ENCODE measurements around the gene BCL2L13.
"Not testable (repeated sequence)": the region's sequence is repeated elsewhere in the genome, so short reads cannot be mapped to it uniquely, and the experiment has no call there.

BCL2L13 gene

GRCh38 chr22:17694752-17695151 lies 56.2 kb downstream of the BCL2L13 start:
- Histone ChIP-seq H3K27me3 (ENCODE audit: control insufficient read depth in 1 of 2, insufficient read depth in 1 of 2, low read length in 2 of 2) (no peaks in the 10 kb centered on the region), H3K4me3 (ENCODE audit: insufficient read depth in 1 of 2, low read depth in 1 of 2, low read length in 2 of 2) (no peak overlapping the region), H3K14ac (ENCODE audit: low read length in 2 of 2) (no peak overlapping the region), H3K4ac (ENCODE audit: low read depth in 1 of 2, low read length in 2 of 2) (no peak overlapping the region), H3K18ac (ENCODE audit: low read depth in 1 of 2, low read length in 2 of 2) (no peak overlapping the region), H2BK120ac (ENCODE audit: low read depth, low read length) (no peak overlapping the region), H3K27ac (ENCODE audit: low read length, poor library complexity, severe bottlenecking) (no peak overlapping the region), H3K79me1 (replicated peaks; ENCODE audit: low read length, poor library complexity, severe bottlenecking) (peaks cover 20% of the 10 kb centered on the region), H3K36me3 (ENCODE audit: control insufficient read depth in 1 of 2, insufficient read depth in 2 of 2, low read depth in 1 of 2, low read length in 2 of 2) (peaks cover 3 to 31% of the 10 kb centered on the region in 2 experiments), H2BK15ac (ENCODE audit: low read depth, poor library complexity, severe bottlenecking) (no peak overlapping the region), H2AFZ (ENCODE audit: low read depth, low read length) (no peak overlapping the region), H4K8ac (ENCODE audit: low read length) (no peak overlapping the region), H3K23ac (ENCODE audit: low read length in 2 of 2) (no peak overlapping the region), H2BK5ac (ENCODE audit: low read depth, low read length, poor library complexity, severe bottlenecking) (no peak overlapping the region), H3K4me2 (ENCODE audit: low read length, poor library complexity, severe bottlenecking) (no peak overlapping the region), H2AK5ac (ENCODE audit: low read length, severe bottlenecking) (no peak overlapping the region), H3K9me3 (ENCODE audit: control insufficient read depth, low read length) (no peaks in the 10 kb centered on the region), H2BK12ac (ENCODE audit: low read length in 2 of 2) (no peak overlapping the region), H4K91ac (ENCODE audit: low read length) (no peak overlapping the region), H3K4me1 (ENCODE audit: control insufficient read depth, insufficient read depth, low read depth, low read length) (no peaks in the 10 kb centered on the region), H3K9ac (ENCODE audit: low read length) (no peak overlapping the region)
- no peak for DNase-seq
- WGBS: 100% methylated on average over 5 of the region's 6 CpGs

- no peak overlapping the region for H2BK5ac ChIP-seq (ENCODE audit: low read depth, low read length, poor library complexity, severe bottlenecking)
- H2BK120ac ChIP-seq (ENCODE audit: low read depth, low read length): no peak overlapping the region
- H3K4me1 ChIP-seq (ENCODE audit: control insufficient read depth, insufficient read depth, low read depth, low read length): no peaks in the 10 kb centered on the region
- H3K14ac ChIP-seq (ENCODE audit: low read length in 2 of 2): no peak overlapping the region
- no peak overlapping the region for H2AK5ac ChIP-seq (ENCODE audit: low read length, severe bottlenecking)
- no peak overlapping the region for H3K27ac ChIP-seq (ENCODE audit: low read length, poor library complexity, severe bottlenecking)
- no peak overlapping the region for H3K23ac ChIP-seq (ENCODE audit: low read length in 2 of 2)
- peaks cover 17% of the 10 kb centered on the region for H3K79me1 ChIP-seq (replicated peaks; ENCODE audit: low read length, poor library complexity, severe bottlenecking)
- no peak overlapping the region for H2BK12ac ChIP-seq (ENCODE audit: low read length in 2 of 2)
- H3K27me3 ChIP-seq (ENCODE audit: control insufficient read depth in 1 of 2, insufficient read depth in 1 of 2, low read length in 2 of 2): no peaks in the 10 kb centered on the region
- H3K4me3 ChIP-seq (ENCODE audit: insufficient read depth in 1 of 2, low read depth in 1 of 2, low read length in 2 of 2): no peak overlapping the region
- H3K18ac ChIP-seq (ENCODE audit: low read depth in 1 of 2, low read length in 2 of 2): no peak overlapping the region
- H2AFZ ChIP-seq (ENCODE audit: low read depth, low read length): no peak overlapping the region
- no peak overlapping the region for H3K4ac ChIP-seq (ENCODE audit: low read depth in 1 of 2, low read length in 2 of 2)
- DNase-seq: no peak
- H3K36me3 ChIP-seq (ENCODE audit: control insufficient read depth in 1 of 2, insufficient read depth in 2 of 2, low read depth in 1 of 2, low read length in 2 of 2): peaks cover 3 to 31% of the 10 kb centered on the region in 2 experiments
- no peak overlapping the region for H3K9ac ChIP-seq (ENCODE audit: low read length)
- WGBS: 93% methylated on average over 3 of the region's 5 CpGs
- H2BK15ac ChIP-seq (ENCODE audit: low read depth, poor library complexity, severe bottlenecking): no peak overlapping the region
- no peak overlapping the region for H4K91ac ChIP-seq (ENCODE audit: low read length)
- H3K9me3 ChIP-seq (ENCODE audit: control insufficient read depth, low read length): no peaks in the 10 kb centered on the region
- no peak overlapping the region for H3K4me2 ChIP-seq (ENCODE audit: low read length, poor library complexity, severe bottlenecking)
- no peak overlapping the region for H4K8ac ChIP-seq (ENCODE audit: low read length)
Observed at GRCh38 chr22:17695986-17696385, 57.4 kb downstream of the BCL2L13 start.

GRCh38 chr22:17697196-17697595 lies 58.6 kb downstream of the BCL2L13 start:
- not testable (repeated sequence) for H2BK5ac ChIP-seq (ENCODE audit: low read depth, low read length, poor library complexity, severe bottlenecking); H2BK15ac ChIP-seq (ENCODE audit: low read depth, poor library complexity, severe bottlenecking); H3K23ac ChIP-seq (ENCODE audit: low read length in 2 of 2); H3K9ac ChIP-seq (ENCODE audit: low read length); H2AK5ac ChIP-seq (ENCODE audit: low read length, severe bottlenecking); H2AFZ ChIP-seq (ENCODE audit: low read depth, low read length); H4K8ac ChIP-seq (ENCODE audit: low read length); H3K9me3 ChIP-seq (ENCODE audit: control insufficient read depth, low read length); H2BK120ac ChIP-seq (ENCODE audit: low read depth, low read length); H4K91ac ChIP-seq (ENCODE audit: low read length); H3K27ac ChIP-seq (ENCODE audit: low read length, poor library complexity, severe bottlenecking); H3K4ac ChIP-seq (ENCODE audit: low read depth in 1 of 2, low read length in 2 of 2); H3K4me2 ChIP-seq (ENCODE audit: low read length, poor library complexity, severe bottlenecking); H2BK12ac ChIP-seq (ENCODE audit: low read length in 2 of 2); H3K27me3 ChIP-seq (ENCODE audit: control insufficient read depth in 1 of 2, insufficient read depth in 1 of 2, low read length in 2 of 2); H3K14ac ChIP-seq (ENCODE audit: low read length in 2 of 2); DNase-seq; H3K4me1 ChIP-seq (ENCODE audit: control insufficient read depth, insufficient read depth, low read depth, low read length); H3K4me3 ChIP-seq (ENCODE audit: insufficient read depth in 1 of 2, low read depth in 1 of 2, low read length in 2 of 2); H3K18ac ChIP-seq (ENCODE audit: low read depth in 1 of 2, low read length in 2 of 2)
- Histone ChIP-seq H3K36me3 (ENCODE audit: control insufficient read depth in 1 of 2, insufficient read depth in 2 of 2, low read depth in 1 of 2, low read length in 2 of 2) (peaks cover 5 to 34% of the 10 kb centered on the region in 2 experiments), H3K79me1 (replicated peaks; ENCODE audit: low read length, poor library complexity, severe bottlenecking) (peaks cover 18% of the 10 kb centered on the region)
- 93% methylated on average over 8 of the region's 10 CpGs for WGBS

- peaks cover 7 to 37% of the 10 kb centered on the region in 2 experiments for H3K36me3 ChIP-seq (ENCODE audit: control insufficient read depth in 1 of 2, insufficient read depth in 2 of 2, low read depth in 1 of 2, low read length in 2 of 2)
- not testable (repeated sequence) for H3K9me3 ChIP-seq (ENCODE audit: control insufficient read depth, low read length); H2AK5ac ChIP-seq (ENCODE audit: low read length, severe bottlenecking); H3K9ac ChIP-seq (ENCODE audit: low read length); H4K91ac ChIP-seq (ENCODE audit: low read length); DNase-seq; H3K14ac ChIP-seq (ENCODE audit: low read length in 2 of 2); H2BK15ac ChIP-seq (ENCODE audit: low read depth, poor library complexity, severe bottlenecking); H3K18ac ChIP-seq (ENCODE audit: low read depth in 1 of 2, low read length in 2 of 2); H2BK5ac ChIP-seq (ENCODE audit: low read depth, low read length, poor library complexity, severe bottlenecking); H2BK12ac ChIP-seq (ENCODE audit: low read length in 2 of 2); H3K4me3 ChIP-seq (ENCODE audit: insufficient read depth in 1 of 2, low read depth in 1 of 2, low read length in 2 of 2); H3K27me3 ChIP-seq (ENCODE audit: control insufficient read depth in 1 of 2, insufficient read depth in 1 of 2, low read length in 2 of 2); H3K4me1 ChIP-seq (ENCODE audit: control insufficient read depth, insufficient read depth, low read depth, low read length); H4K8ac ChIP-seq (ENCODE audit: low read length); H3K23ac ChIP-seq (ENCODE audit: low read length in 2 of 2); H2BK120ac ChIP-seq (ENCODE audit: low read depth, low read length); H3K4me2 ChIP-seq (ENCODE audit: low read length, poor library complexity, severe bottlenecking); H2AFZ ChIP-seq (ENCODE audit: low read depth, low read length); H3K4ac ChIP-seq (ENCODE audit: low read depth in 1 of 2, low read length in 2 of 2); H3K27ac ChIP-seq (ENCODE audit: low read length, poor library complexity, severe bottlenecking)
- WGBS: 100% methylated on average over 3 of the region's 3 CpGs
- H3K79me1 ChIP-seq (replicated peaks; ENCODE audit: low read length, poor library complexity, severe bottlenecking): peaks cover 19% of the 10 kb centered on the region
Observed at GRCh38 chr22:17698276-17698675, 59.7 kb downstream of the BCL2L13 start.
